OCI-LY7 (cell line): Measurements from ENCODE around the gene ZNRF1. TPM values are rescaled to one million over a fixed set of nuclear protein-coding genes. Genes with fewer than 3 reads are reported as not detected.

ENCODE experiments used
- BruUV-seq: library from RNA; stranded (reverse); fragments of 400-500 nt; replicated peaks from 2 replicates; lab custom pipeline; 2021; lab: Mats Ljungman, UMichigan
- CTCF ChIA-PET: fragments of 300-600 bp; sonication (Branson Sonifier 250); formaldehyde crosslinking; loops from one replicate; lab custom pipeline; 2022; ENCODE audit warnings: antibody characterized with exemption; ENCODE audit not compliant: unreplicated experiment; lab: Charles Lee
- POLR2A ChIA-PET: fragments of 300-600 bp; sonication (Branson Sonifier 250); formaldehyde crosslinking; loops from one replicate; lab custom pipeline; 2022; ENCODE audit warnings: antibody characterized with exemption; lab: Charles Lee
- DNase-seq: peaks from one replicate; pipeline ENCODE4 v3.0.0-alpha.2; 2015; ENCODE audit warnings: low spot score
- H2AFZ ChIP-seq: fragments of 200-600 bp; sonication (generic), shearing (Covaris generic); 2 replicates; pipeline ENCODE4 v1.6.1; 2014; ENCODE audit warnings: mild to moderate bottlenecking, antibody characterized with exemption, low read length, moderate library complexity
- H3K27ac ChIP-seq: fragments of 200-600 bp; sonication (generic); 2 replicates; pipeline ENCODE4 v1.5.1; 2014; ENCODE audit warnings: mixed run types, low read depth, mild to moderate bottlenecking, moderate library complexity, low read length, inconsistent platforms; ENCODE audit not compliant: poor library complexity, severe bottlenecking
- H3K36me3 ChIP-seq: fragments of 200-600 bp; sonication (generic); 2 replicates; pipeline ENCODE4 v1.6.1; 2014; ENCODE audit warnings: mild to moderate bottlenecking, antibody characterized with exemption, low read length, moderate library complexity, mixed read lengths; ENCODE audit not compliant: insufficient read depth
- H3K4me1 ChIP-seq: fragments of 200-600 bp; sonication (generic); 2 replicates; pipeline ENCODE4 v1.5.1; 2014; ENCODE audit warnings: mild to moderate bottlenecking, low read length; ENCODE audit not compliant: insufficient read depth, poor library complexity, severe bottlenecking
- H3K4me2 ChIP-seq: fragments of 200-600 bp; sonication (generic); 2 replicates; pipeline ENCODE4 v1.6.1; 2014; ENCODE audit warnings: mild to moderate bottlenecking, low read length
- H3K4me3 ChIP-seq: fragments of 200-600 bp; sonication (generic); 2 replicates; pipeline ENCODE4 v1.5.1; 2014; ENCODE audit warnings: mild to moderate bottlenecking, low read depth, low read length; ENCODE audit not compliant: poor library complexity, severe bottlenecking
- H3K79me2 ChIP-seq: fragments of 200-600 bp; sonication (generic); 2 replicates; pipeline ENCODE4 v1.6.1; 2016; ENCODE audit warnings: low read depth, mild to moderate bottlenecking, low read length, moderate library complexity, mixed read lengths; ENCODE audit not compliant: insufficient read depth
- H3K9me2 ChIP-seq: fragments of 200-600 bp; sonication (generic); 2 replicates; pipeline ENCODE4 v1.6.1; 2016; ENCODE audit warnings: mild to moderate bottlenecking, low read length, mixed read lengths; ENCODE audit not compliant: insufficient read depth
- H3K9me3 ChIP-seq: fragments of 200-600 bp; sonication (generic); 2 replicates; pipeline ENCODE4 v1.6.1; 2014; ENCODE audit warnings: mild to moderate bottlenecking, mixed run types, low read length, mixed read lengths
- H4K20me1 ChIP-seq: fragments of 200-600 bp; sonication (generic); 2 replicates; pipeline ENCODE4 v1.6.1; 2014; ENCODE audit warnings: mild to moderate bottlenecking, antibody characterized with exemption, low read length, moderate library complexity, mixed read lengths; ENCODE audit not compliant: insufficient read depth
- CTCF ChIP-seq: fragments of 200-600 bp; sonication (generic); conservative IDR thresholded peaks from 2 replicates; pipeline ENCODE4 v1.5.1; 2014; ENCODE audit warnings: mild to moderate bottlenecking, antibody characterized with exemption, low read length, moderate library complexity, mixed read lengths
- EZH2phosphoT487 ChIP-seq: fragments of 200-600 bp; sonication (generic); IDR thresholded peaks from 2 replicates; pipeline ENCODE4 v1.6.1; 2018; ENCODE audit warnings: low read depth, borderline replicate concordance, mild to moderate bottlenecking, mixed run types, antibody characterized with exemption, low read length, moderate library complexity, mixed read lengths
- intact Hi-C: fragments of 100-400 bp; cut with micrococcal nuclease; formaldehyde crosslinking; loops from one replicate; pipeline ENCODE4 v1.10.0; 2022; ENCODE audit not compliant: unreplicated experiment
- total RNA-seq, 2 experiments: library from RNA; depleted of rRNA in 1 of 2; stranded (reverse); fragments of >200 nt in 1 of 2; shearing (Covaris generic) in 1 of 2; gene quantifications; 2 replicates each; pipeline ENCODE4 v1.2.3, GENCODE V29; 2014 to 2022

ZNRF1 gene
- total RNA-seq, 2 experiments from 2014 or later: 11.8 to 23.7 TPM

- H3K9me2 ChIP-seq: no peaks in the 10 kb centered on the region
- H3K27ac ChIP-seq: no peak overlapping the region
- H3K9me3 ChIP-seq: no peaks in the 10 kb centered on the region
- H3K4me1 ChIP-seq: peaks cover 26% of the 10 kb centered on the region
- H3K79me2 ChIP-seq: no peaks in the 10 kb centered on the region
- no peak overlapping the region for H3K4me3 ChIP-seq
- no peaks in the 10 kb centered on the region for H4K20me1 ChIP-seq
- ChIA-PET POLR2A (interaction anchor here (0.6 to 1.1 kb wide), 3 partner anchors 8 to 67 kb away, joined by 3 read pairs; no protein-coding TSS in a partner anchor), CTCF (interaction anchor here (0.7 kb wide), 1 partner anchor 26 kb away, joined by 23 read pairs; no protein-coding TSS in a partner anchor)
- H3K36me3 ChIP-seq: no peaks in the 10 kb centered on the region
- peak; percentile 42 for DNase-seq
- H2AFZ ChIP-seq: no peak overlapping the region
- peak overlapping the region; percentile 42; the same call in 1 of the 2 replicates for H3K4me2 ChIP-seq
- BruUV-seq: no TSS peak
- intact Hi-C loops: no loop called here
- no peak for TF ChIP-seq CTCF
- TF ChIP-seq EZH2phosphoT487: no peak
Observed at GRCh38 chr16:75099738-75100602, 101.1 kb downstream of the ZNRF1 start.

- no peaks in the 10 kb centered on the region for H4K20me1 ChIP-seq
- H3K4me3 ChIP-seq: no peak overlapping the region
- intact Hi-C loops: no loop called here
- H2AFZ ChIP-seq: no peak overlapping the region
- ChIA-PET POLR2A (no interaction called here), CTCF (no interaction called here)
- H3K9me3 ChIP-seq: no peaks in the 10 kb centered on the region
- H3K4me1 ChIP-seq: peaks cover 32% of the 10 kb centered on the region
- DNase-seq: no peak
- no peak overlapping the region for H3K4me2 ChIP-seq
- no TSS peak for BruUV-seq
- no peak for TF ChIP-seq EZH2phosphoT487
- TF ChIP-seq CTCF: no peak
- no peak overlapping the region for H3K27ac ChIP-seq
- H3K79me2 ChIP-seq: no peaks in the 10 kb centered on the region
- H3K36me3 ChIP-seq: no peaks in the 10 kb centered on the region
- H3K9me2 ChIP-seq: no peaks in the 10 kb centered on the region
Observed at GRCh38 chr16:75100603-75100990, 101.8 kb downstream of the ZNRF1 start.

GRCh38 chr16:75101635-75102034, 102.8 kb downstream of the ZNRF1 start:
- no peaks in the 10 kb centered on the region for H3K9me2 ChIP-seq
- no peaks in the 10 kb centered on the region for H3K36me3 ChIP-seq
- ChIA-PET POLR2A (interaction anchor here (1.2 kb wide), 1 partner anchor 10 kb away, joined by 4 read pairs; no protein-coding TSS in a partner anchor), CTCF (no interaction called here)
- no peak overlapping the region for H3K27ac ChIP-seq
- no peaks in the 10 kb centered on the region for H3K9me3 ChIP-seq
- intact Hi-C loops: no loop called here
- H4K20me1 ChIP-seq: no peaks in the 10 kb centered on the region
- H3K4me1 ChIP-seq: peaks cover 43% of the 10 kb centered on the region
- no peak overlapping the region for H3K4me2 ChIP-seq
- no peak overlapping the region for H3K4me3 ChIP-seq
- no peak overlapping the region for H2AFZ ChIP-seq
- no peak for TF ChIP-seq CTCF
- TF ChIP-seq EZH2phosphoT487: no peak
- no TSS peak for BruUV-seq
- H3K79me2 ChIP-seq: no peaks in the 10 kb centered on the region
- no peak for DNase-seq
